ENCODE data around the gene CCAR1.

- TF ChIP-seq CTCF (IDR thresholded peaks at IDR 0.05; ENCODE audit: poor library complexity, severe bottlenecking) (no peak), EP300 (conservative IDR thresholded peaks at IDR 0.05; ENCODE audit: poor library complexity, severe bottlenecking) (no peak), POLR2AphosphoS5 (IDR thresholded peaks at IDR 0.05) (no peak), RAD21 (conservative IDR thresholded peaks at IDR 0.05) (no peak), REST (IDR thresholded peaks at IDR 0.05; ENCODE audit: borderline replicate concordance) (no peak), TAF1 (IDR thresholded peaks at IDR 0.05; ENCODE audit: low read depth) (no peak)
These were observed 60.9 kb downstream of the CCAR1 start for GRCh38 chr10:68781613-68782574.

Measured in neural cell (in vitro differentiated cells).